ENCODE results near the gene KCND3. TPM values are rescaled to one million over a fixed set of nuclear protein-coding genes. Genes with fewer than 3 reads are reported as not detected.

Gene KCND3
- total RNA-seq, 1 donor from 2014 or later: 2.1 TPM

DNA sequence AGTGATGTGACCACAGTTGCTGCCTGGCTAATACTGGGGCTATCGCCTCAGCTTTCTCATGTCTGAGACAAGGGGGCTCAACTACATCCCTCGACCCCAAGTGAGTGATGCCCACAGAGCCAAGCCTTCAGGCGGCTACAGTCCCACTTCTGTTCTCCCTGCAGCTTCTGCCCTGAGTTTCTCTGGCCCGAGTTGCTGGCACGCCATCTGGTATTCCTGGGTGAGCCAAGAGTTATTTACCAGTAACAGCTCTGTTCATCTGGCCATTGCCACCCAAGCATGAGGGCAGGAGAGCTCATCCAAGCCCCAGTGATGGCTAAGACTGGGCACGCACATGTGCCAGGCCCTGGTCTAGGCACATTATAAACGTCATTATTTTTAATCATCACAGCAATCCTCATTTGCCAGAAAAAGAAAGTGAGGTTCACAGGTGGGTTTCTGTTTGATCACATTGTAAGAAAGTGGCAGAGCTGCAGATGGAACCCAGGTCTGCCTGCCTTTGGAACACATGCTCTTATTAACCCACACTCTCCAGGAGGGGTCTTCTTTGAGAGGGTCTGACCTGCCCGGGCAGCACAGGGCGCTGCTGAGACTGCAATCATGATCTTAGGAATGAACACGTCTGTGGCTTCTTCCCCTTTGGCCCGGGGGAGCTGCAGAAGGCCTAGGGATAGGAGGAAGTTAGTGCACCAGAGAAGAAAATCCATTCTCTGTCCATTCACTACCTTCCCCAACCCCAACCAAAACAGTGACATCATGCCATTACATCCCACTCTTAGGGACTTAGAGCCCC is 27.5 kb downstream of the KCND3 start:
- Mint-ChIP-seq H3K9me3 (ENCODE audit: unreplicated experiment) (no peaks in the 10 kb centered on the region), H3K4me1 (ENCODE audit: unreplicated experiment) (no peaks in the 10 kb centered on the region), H3K4me3 (ENCODE audit: unreplicated experiment) (no peak overlapping the region), H3K27me3 (ENCODE audit: unreplicated experiment) (peaks cover 4% of the 10 kb centered on the region), H3K36me3 (ENCODE audit: unreplicated experiment) (no peaks in the 10 kb centered on the region), H3K27ac (ENCODE audit: unreplicated experiment) (no peak overlapping the region)
- DNase-seq (ENCODE audit: extremely low spot score, unreplicated experiment): no peak
- TF ChIP-seq, protein P1, sequence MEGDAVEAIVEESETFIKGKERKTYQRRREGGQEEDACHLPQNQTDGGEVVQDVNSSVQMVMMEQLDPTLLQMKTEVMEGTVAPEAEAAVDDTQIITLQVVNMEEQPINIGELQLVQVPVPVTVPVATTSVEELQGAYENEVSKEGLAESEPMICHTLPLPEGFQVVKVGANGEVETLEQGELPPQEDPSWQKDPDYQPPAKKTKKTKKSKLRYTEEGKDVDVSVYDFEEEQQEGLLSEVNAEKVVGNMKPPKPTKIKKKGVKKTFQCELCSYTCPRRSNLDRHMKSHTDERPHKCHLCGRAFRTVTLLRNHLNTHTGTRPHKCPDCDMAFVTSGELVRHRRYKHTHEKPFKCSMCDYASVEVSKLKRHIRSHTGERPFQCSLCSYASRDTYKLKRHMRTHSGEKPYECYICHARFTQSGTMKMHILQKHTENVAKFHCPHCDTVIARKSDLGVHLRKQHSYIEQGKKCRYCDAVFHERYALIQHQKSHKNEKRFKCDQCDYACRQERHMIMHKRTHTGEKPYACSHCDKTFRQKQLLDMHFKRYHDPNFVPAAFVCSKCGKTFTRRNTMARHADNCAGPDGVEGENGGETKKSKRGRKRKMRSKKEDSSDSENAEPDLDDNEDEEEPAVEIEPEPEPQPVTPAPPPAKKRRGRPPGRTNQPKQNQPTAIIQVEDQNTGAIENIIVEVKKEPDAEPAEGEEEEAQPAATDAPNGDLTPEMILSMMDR (IDR thresholded peaks at IDR 0.05): no peak

DNA sequence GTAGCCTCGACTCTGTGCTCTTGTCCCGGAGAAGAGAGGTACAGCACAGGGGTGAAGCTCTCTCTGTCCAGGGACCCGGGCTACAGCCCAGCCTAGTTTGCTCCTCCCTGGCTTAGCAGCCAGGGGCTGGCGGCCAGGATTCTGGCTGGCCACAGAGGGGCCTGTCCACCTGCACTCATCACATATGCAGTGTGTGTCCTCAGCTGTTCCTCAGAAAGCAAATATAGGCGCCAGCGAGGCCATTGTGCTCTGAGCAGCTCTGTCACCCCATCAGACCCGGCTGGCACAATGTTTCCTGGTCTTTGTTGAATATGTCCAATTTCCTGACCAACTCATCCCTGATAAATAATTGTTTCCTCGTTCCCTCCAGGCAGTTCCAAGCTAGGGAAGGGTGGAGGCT is 28.5 kb downstream of the KCND3 start:
- H3K4me3 Mint-ChIP-seq (ENCODE audit: unreplicated experiment): no peak overlapping the region
- no peak overlapping the region for H3K27ac Mint-ChIP-seq (ENCODE audit: unreplicated experiment)
- H3K36me3 Mint-ChIP-seq (ENCODE audit: unreplicated experiment): no peaks in the 10 kb centered on the region
- H3K27me3 Mint-ChIP-seq (ENCODE audit: unreplicated experiment): peaks cover 4% of the 10 kb centered on the region
- no peak for DNase-seq (ENCODE audit: extremely low spot score, unreplicated experiment)
- no peaks in the 10 kb centered on the region for H3K9me3 Mint-ChIP-seq (ENCODE audit: unreplicated experiment)
- TF ChIP-seq, protein P1 (IDR thresholded peaks at IDR 0.05): no peak
- no peaks in the 10 kb centered on the region for H3K4me1 Mint-ChIP-seq (ENCODE audit: unreplicated experiment)

DNA sequence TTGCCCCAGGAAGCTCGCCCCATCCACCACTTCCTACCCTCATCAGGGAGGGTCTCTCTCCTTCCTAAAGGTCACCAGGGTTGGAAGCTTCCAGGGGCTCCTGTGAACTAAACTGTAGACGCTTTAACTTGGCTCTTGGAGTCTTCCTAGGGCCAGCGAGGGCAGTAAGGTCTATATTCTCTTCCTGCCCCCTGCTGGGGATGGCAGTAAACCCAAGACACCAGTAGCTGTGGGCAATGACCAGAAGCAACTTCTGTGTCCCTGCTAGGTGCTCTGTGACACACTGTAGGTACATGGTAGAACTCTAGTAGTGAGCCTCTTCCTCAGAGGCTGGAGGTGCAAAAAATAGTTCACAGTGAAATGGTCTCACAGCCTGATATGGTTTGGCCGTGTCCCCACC is 30.0 kb downstream of the KCND3 start:
- Mint-ChIP-seq H3K9me3 (ENCODE audit: unreplicated experiment) (no peaks in the 10 kb centered on the region), H3K27ac (ENCODE audit: unreplicated experiment) (no peak overlapping the region), H3K36me3 (ENCODE audit: unreplicated experiment) (no peaks in the 10 kb centered on the region), H3K4me1 (ENCODE audit: unreplicated experiment) (no peaks in the 10 kb centered on the region), H3K4me3 (ENCODE audit: unreplicated experiment) (no peak overlapping the region), H3K27me3 (ENCODE audit: unreplicated experiment) (peaks cover 4% of the 10 kb centered on the region)
- DNase-seq (ENCODE audit: extremely low spot score, unreplicated experiment): no peak
- TF ChIP-seq, protein P1 (IDR thresholded peaks at IDR 0.05): no peak

DNA sequence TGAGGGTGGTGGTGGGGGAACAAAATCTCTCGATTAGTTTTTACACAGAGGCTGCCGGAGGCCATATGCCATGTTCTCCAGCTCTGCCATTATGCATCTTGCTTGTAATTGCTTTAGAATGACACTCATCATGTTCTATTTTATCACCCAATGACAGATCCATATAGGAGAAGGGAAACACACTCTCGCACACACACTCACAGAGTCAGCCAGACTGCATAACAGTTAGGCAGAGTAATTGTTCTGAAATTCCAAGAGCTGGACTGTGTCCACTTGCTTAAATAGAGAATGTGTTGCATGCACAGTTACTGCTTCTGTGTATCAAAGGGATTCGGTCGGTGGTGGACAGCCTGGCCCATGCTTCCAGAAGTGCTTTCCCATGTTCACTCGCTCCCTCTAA is 30.6 kb downstream of the KCND3 start:
- Mint-ChIP-seq H3K27ac (ENCODE audit: unreplicated experiment) (no peak overlapping the region), H3K4me3 (ENCODE audit: unreplicated experiment) (no peak overlapping the region), H3K4me1 (ENCODE audit: unreplicated experiment) (no peaks in the 10 kb centered on the region), H3K27me3 (ENCODE audit: unreplicated experiment) (peaks cover 3% of the 10 kb centered on the region), H3K36me3 (ENCODE audit: unreplicated experiment) (no peaks in the 10 kb centered on the region), H3K9me3 (ENCODE audit: unreplicated experiment) (no peaks in the 10 kb centered on the region)
- DNase-seq (ENCODE audit: extremely low spot score, unreplicated experiment): no peak
- TF ChIP-seq, protein P1 (IDR thresholded peaks at IDR 0.05): no peak

DNA sequence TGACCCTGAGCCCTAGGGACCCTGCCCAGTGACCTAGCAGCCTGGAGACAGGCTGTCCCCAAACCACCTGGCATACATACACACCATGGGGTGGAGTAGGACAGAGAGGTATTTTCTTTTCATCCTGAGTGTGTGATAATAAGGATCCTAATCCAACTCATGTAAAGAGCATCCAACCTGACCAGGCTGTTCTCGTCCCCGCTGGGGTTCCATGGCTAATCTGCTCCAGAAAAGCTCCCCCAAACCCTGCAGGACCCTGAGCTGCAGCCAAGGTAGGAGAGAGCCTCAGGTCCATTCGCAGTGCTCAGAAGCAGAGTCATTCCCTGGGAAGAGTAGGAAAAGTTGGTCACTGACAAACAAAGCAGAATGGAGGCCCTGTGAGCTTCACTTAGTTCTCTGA is 31.4 kb downstream of the KCND3 start:
- Mint-ChIP-seq H3K27me3 (ENCODE audit: unreplicated experiment) (no peaks in the 10 kb centered on the region), H3K4me3 (ENCODE audit: unreplicated experiment) (no peak overlapping the region), H3K9me3 (ENCODE audit: unreplicated experiment) (no peaks in the 10 kb centered on the region), H3K27ac (ENCODE audit: unreplicated experiment) (no peak overlapping the region), H3K4me1 (ENCODE audit: unreplicated experiment) (no peaks in the 10 kb centered on the region), H3K36me3 (ENCODE audit: unreplicated experiment) (no peaks in the 10 kb centered on the region)
- no peak for DNase-seq (ENCODE audit: extremely low spot score, unreplicated experiment)
- TF ChIP-seq, protein P1 (IDR thresholded peaks at IDR 0.05): no peak
